Sigmoid colon (tissue), 4 donors: ENCODE results near the gene MAP3K2.

ENCODE experiments used
- POLR2A ChIP-seq, 2 donors: fragments of 450-650 bp; IDR thresholded peaks; one replicate each; pipeline ENCODE4 v1.6.1; 2016; ENCODE audit warnings: antibody characterized with exemption in 2 of 2, mild to moderate bottlenecking in 2 of 2, moderate library complexity in 2 of 2
- POLR2AphosphoS5 ChIP-seq, 4 donors: sonication (generic); formaldehyde crosslinking; IDR thresholded peaks; one replicate each; pipeline ENCODE4 v1.6.1; 2017; ENCODE audit warnings: antibody characterized with exemption in 4 of 4
- TF ChIP-seq, protein P1 (sequence below), 4 experiments: fragments of 450-650 bp in 3 of 4; fragments of 200-600 bp in 1 of 4; IDR thresholded peaks; one replicate each; pipeline ENCODE4 v1.5.1; 2016 to 2019; ENCODE audit warnings: antibody characterized with exemption in 4 of 4, mild to moderate bottlenecking in 3 of 4, moderate library complexity in 2 of 4

DNA sequence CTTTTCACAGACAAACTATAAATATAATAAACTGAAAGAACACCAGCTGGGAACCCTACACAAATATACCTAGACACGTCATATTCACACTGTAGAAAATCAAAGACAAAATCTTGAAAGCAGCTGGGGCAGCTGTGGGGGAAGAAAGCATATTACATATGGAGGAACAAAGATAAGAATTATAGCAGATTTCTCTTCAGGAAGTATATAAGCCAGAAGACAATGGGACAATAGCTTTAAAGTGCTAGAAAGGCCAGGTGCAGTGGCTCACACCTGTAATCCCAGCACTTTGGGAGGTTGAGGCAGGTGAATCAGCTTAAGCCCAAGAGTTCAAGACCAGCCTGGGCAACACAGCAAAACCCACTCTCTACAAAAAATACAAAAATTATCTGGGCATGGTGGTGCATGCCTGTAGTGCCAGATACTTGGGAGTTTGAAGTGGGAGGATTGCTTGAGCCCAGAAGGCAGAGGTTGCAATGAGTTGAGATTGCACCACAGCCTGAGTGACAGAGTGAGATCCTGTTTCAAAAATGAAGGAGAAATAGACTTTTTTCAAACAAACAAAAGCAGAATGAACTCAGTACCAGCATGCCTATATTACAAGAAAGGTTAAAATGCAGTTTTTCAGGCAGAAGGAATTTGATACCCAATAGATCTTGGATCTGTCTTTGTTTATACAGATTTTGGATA, 67.0 kb downstream of the MAP3K2 start:
- TF ChIP-seq, protein P1, sequence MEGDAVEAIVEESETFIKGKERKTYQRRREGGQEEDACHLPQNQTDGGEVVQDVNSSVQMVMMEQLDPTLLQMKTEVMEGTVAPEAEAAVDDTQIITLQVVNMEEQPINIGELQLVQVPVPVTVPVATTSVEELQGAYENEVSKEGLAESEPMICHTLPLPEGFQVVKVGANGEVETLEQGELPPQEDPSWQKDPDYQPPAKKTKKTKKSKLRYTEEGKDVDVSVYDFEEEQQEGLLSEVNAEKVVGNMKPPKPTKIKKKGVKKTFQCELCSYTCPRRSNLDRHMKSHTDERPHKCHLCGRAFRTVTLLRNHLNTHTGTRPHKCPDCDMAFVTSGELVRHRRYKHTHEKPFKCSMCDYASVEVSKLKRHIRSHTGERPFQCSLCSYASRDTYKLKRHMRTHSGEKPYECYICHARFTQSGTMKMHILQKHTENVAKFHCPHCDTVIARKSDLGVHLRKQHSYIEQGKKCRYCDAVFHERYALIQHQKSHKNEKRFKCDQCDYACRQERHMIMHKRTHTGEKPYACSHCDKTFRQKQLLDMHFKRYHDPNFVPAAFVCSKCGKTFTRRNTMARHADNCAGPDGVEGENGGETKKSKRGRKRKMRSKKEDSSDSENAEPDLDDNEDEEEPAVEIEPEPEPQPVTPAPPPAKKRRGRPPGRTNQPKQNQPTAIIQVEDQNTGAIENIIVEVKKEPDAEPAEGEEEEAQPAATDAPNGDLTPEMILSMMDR (IDR thresholded peaks at IDR 0.05) = no peak
- TF ChIP-seq POLR2A (IDR thresholded peaks at IDR 0.05) = no peak
- no peak for TF ChIP-seq POLR2AphosphoS5 (IDR thresholded peaks at IDR 0.05)
